ENCODE measurements around the gene ZNF653. TPM values are rescaled to one million over a fixed set of nuclear protein-coding genes. Genes with fewer than 3 reads are reported as not detected.

ZNF653 gene
- total and polyA plus RNA-seq, 9 of the 15 experiments (the other 6 are each of a cell fraction or from before 2014, with no cell fraction given), result 1.6 to 8.0 (median 4.2) TPM; not detected in 2

DNA sequence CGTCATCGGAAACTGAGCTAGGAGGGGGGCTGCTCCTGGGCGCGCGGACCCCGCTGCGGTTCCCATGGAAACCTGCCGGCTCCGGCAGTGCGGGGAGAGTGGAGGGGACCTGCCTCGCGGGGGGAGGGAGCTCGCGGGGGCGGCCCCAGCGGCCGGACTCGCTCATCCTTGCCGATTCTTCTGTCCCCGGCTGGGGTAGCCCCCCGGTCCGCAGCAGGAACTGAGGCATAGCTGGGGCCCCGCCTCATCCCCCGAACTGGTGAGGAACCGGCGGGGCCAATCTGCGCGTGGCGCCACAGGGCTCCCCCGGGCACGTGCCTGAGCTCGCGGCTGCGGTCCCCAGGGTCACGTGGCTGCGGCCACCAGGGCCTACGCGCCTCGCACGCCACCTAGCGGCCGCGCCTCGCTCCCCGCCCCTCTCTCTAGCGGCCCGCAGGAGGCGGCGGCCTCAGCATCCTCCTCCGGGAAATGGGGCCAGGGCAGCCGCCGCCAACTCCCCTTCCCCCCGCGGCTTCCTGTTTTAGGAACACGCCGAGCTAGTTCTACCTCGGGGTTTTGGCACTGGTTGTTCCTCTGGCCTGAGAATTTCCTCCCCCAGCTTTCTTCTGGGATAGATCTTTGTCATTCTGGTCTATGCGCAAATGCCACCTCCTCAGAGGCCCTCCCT, 23.1 kb downstream of the ZNF653 start (continued):
- TF ChIP-seq, protein P1, sequence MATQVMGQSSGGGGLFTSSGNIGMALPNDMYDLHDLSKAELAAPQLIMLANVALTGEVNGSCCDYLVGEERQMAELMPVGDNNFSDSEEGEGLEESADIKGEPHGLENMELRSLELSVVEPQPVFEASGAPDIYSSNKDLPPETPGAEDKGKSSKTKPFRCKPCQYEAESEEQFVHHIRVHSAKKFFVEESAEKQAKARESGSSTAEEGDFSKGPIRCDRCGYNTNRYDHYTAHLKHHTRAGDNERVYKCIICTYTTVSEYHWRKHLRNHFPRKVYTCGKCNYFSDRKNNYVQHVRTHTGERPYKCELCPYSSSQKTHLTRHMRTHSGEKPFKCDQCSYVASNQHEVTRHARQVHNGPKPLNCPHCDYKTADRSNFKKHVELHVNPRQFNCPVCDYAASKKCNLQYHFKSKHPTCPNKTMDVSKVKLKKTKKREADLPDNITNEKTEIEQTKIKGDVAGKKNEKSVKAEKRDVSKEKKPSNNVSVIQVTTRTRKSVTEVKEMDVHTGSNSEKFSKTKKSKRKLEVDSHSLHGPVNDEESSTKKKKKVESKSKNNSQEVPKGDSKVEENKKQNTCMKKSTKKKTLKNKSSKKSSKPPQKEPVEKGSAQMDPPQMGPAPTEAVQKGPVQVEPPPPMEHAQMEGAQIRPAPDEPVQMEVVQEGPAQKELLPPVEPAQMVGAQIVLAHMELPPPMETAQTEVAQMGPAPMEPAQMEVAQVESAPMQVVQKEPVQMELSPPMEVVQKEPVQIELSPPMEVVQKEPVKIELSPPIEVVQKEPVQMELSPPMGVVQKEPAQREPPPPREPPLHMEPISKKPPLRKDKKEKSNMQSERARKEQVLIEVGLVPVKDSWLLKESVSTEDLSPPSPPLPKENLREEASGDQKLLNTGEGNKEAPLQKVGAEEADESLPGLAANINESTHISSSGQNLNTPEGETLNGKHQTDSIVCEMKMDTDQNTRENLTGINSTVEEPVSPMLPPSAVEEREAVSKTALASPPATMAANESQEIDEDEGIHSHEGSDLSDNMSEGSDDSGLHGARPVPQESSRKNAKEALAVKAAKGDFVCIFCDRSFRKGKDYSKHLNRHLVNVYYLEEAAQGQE (IDR thresholded peaks at IDR 0.05; ENCODE audit: borderline replicate concordance), result peak; percentile 95
- TF ChIP-seq, protein P1 (CRISPR knock-in tag; IDR thresholded peaks at IDR 0.05; ENCODE audit: low read depth), result peak; percentile 91
- TF ChIP-seq ZNF232 (CRISPR knock-in tag; IDR thresholded peaks at IDR 0.05), result peak; percentile 98
- TF ChIP-seq, protein P2, sequence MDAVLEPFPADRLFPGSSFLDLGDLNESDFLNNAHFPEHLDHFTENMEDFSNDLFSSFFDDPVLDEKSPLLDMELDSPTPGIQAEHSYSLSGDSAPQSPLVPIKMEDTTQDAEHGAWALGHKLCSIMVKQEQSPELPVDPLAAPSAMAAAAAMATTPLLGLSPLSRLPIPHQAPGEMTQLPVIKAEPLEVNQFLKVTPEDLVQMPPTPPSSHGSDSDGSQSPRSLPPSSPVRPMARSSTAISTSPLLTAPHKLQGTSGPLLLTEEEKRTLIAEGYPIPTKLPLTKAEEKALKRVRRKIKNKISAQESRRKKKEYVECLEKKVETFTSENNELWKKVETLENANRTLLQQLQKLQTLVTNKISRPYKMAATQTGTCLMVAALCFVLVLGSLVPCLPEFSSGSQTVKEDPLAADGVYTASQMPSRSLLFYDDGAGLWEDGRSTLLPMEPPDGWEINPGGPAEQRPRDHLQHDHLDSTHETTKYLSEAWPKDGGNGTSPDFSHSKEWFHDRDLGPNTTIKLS (IDR thresholded peaks at IDR 0.05; ENCODE audit: borderline replicate concordance, low read depth), result peak; percentile 64; the same call in 1 of the 2 replicates
- TF ChIP-seq NCOA4 (IDR thresholded peaks at IDR 0.05; ENCODE audit: partially characterized antibody), result peak; percentile 82
- TF ChIP-seq, protein P3, sequence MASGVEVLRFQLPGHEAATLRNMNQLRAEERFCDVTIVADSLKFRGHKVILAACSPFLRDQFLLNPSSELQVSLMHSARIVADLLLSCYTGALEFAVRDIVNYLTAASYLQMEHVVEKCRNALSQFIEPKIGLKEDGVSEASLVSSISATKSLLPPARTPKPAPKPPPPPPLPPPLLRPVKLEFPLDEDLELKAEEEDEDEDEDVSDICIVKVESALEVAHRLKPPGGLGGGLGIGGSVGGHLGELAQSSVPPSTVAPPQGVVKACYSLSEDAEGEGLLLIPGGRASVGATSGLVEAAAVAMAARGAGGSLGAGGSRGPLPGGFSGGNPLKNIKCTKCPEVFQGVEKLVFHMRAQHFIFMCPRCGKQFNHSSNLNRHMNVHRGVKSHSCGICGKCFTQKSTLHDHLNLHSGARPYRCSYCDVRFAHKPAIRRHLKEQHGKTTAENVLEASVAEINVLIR (CRISPR knock-in tag; IDR thresholded peaks at IDR 0.05), result peak; percentile 15; the same call in 1 of the 2 replicates
- TF ChIP-seq KLF16 (IDR thresholded peaks at IDR 0.05), result 0 out of 2 replicates have a peak, but pooled peaks have one; percentile 36
- TF ChIP-seq, protein P4, sequence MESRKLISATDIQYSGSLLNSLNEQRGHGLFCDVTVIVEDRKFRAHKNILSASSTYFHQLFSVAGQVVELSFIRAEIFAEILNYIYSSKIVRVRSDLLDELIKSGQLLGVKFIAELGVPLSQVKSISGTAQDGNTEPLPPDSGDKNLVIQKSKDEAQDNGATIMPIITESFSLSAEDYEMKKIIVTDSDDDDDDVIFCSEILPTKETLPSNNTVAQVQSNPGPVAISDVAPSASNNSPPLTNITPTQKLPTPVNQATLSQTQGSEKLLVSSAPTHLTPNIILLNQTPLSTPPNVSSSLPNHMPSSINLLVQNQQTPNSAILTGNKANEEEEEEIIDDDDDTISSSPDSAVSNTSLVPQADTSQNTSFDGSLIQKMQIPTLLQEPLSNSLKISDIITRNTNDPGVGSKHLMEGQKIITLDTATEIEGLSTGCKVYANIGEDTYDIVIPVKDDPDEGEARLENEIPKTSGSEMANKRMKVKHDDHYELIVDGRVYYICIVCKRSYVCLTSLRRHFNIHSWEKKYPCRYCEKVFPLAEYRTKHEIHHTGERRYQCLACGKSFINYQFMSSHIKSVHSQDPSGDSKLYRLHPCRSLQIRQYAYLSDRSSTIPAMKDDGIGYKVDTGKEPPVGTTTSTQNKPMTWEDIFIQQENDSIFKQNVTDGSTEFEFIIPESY (CRISPR knock-in tag; IDR thresholded peaks at IDR 0.05), result peak; percentile 98
- TF ChIP-seq ZNF217 (CRISPR knock-in tag; IDR thresholded peaks at IDR 0.05), result 0 out of 2 replicates have a peak, but pooled peaks have one; percentile 69
- peak; percentile 95 to 96 for TF ChIP-seq MAZ (CRISPR knock-in tag; conservative IDR thresholded peaks at IDR 0.05 in 1 of 2, IDR thresholded peaks at IDR 0.05 in 1 of 2)
- peak; percentile 76; the same call in 1 of the 2 replicates for TF ChIP-seq RNF2 (IDR thresholded peaks at IDR 0.05)
- TF ChIP-seq CBX2 (IDR thresholded peaks at IDR 0.05; ENCODE audit: insufficient read depth, low read length, poor library complexity, severe bottlenecking), result no peak
- TF ChIP-seq ATF7 (IDR thresholded peaks at IDR 0.05), result peak; percentile 72
- no peak; the same call in 1 of the 2 replicates for TF ChIP-seq CREB1 (IDR thresholded peaks at IDR 0.05)
- TF ChIP-seq CREB1 (CRISPR knock-in tag; IDR thresholded peaks at IDR 0.05), result peak; percentile 91

All from K562 (cell line).